HL-60 (cell line): ENCODE measurements around the gene IP6K2.

Experiments used
- CTCF ChIP-seq: IDR thresholded peaks from one replicate; pipeline ENCODE4 v1.5.1; 2011; ENCODE audit warnings: low read length, control low read depth, inconsistent platforms; ENCODE audit not compliant: insufficient read depth
- POLR2AphosphoS5 ChIP-seq: IDR thresholded peaks from 2 replicates; pipeline ENCODE4 v1.6.1; 2012; ENCODE audit warnings: low read depth
- REST ChIP-seq: IDR thresholded peaks from 2 replicates; pipeline ENCODE4 v1.6.1; 2012; ENCODE audit warnings: low read depth; ENCODE audit not compliant: insufficient replicate concordance
- SPI1 ChIP-seq: IDR thresholded peaks from 2 replicates; pipeline ENCODE4 v1.6.1; 2012; ENCODE audit warnings: low read depth, mild to moderate bottlenecking, borderline replicate concordance

GRCh38 chr3:48641396-48641795 lies 75.6 kb downstream of the IP6K2 start:
- TF ChIP-seq CTCF (no peak), POLR2AphosphoS5 (no peak), SPI1 (no peak), REST (no peak)
